ENCODE data around the gene PCIF1.

DNA sequence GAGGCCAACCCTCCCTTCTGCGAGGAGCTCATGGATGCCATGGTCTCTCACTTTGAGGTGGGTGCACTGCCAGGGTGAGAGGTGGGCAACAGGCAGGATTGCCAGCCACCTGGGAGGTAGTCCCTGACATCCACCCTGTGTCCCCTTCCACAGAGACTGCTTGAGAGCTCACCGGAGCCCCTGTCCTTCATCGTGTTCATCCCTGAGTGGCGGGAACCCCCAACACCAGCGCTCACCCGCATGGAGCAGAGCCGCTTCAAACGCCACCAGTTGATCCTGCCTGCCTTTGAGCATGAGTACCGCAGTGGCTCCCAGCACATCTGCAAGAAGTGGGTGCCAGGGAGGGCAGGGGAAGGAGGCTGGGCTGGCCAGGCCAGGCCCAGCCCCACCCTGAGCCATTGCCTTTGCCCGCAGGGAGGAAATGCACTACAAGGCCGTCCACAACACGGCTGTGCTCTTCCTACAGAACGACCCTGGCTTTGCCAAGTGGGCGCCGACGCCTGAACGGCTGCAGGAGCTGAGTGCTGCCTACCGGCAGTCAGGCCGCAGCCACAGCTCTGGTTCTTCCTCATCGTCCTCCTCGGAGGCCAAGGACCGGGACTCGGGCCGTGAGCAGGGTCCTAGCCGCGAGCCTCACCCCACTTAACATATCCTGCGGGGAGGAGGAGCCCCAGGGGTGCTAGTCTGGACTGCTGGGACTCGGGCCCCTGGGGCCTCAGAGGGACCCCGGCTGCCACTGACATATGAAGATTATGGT is 12.8 kb downstream of the PCIF1 start:
- TF ChIP-seq, protein P1, sequence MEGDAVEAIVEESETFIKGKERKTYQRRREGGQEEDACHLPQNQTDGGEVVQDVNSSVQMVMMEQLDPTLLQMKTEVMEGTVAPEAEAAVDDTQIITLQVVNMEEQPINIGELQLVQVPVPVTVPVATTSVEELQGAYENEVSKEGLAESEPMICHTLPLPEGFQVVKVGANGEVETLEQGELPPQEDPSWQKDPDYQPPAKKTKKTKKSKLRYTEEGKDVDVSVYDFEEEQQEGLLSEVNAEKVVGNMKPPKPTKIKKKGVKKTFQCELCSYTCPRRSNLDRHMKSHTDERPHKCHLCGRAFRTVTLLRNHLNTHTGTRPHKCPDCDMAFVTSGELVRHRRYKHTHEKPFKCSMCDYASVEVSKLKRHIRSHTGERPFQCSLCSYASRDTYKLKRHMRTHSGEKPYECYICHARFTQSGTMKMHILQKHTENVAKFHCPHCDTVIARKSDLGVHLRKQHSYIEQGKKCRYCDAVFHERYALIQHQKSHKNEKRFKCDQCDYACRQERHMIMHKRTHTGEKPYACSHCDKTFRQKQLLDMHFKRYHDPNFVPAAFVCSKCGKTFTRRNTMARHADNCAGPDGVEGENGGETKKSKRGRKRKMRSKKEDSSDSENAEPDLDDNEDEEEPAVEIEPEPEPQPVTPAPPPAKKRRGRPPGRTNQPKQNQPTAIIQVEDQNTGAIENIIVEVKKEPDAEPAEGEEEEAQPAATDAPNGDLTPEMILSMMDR (IDR thresholded peaks at IDR 0.05; ENCODE audit: low read depth, low read length, poor library complexity, severe bottlenecking): no peak
- TF ChIP-seq EZH2phosphoT487 (IDR thresholded peaks at IDR 0.05; ENCODE audit: borderline replicate concordance, low read length): no peak
